ENCODE data around the gene TBC1D9.

DNA sequence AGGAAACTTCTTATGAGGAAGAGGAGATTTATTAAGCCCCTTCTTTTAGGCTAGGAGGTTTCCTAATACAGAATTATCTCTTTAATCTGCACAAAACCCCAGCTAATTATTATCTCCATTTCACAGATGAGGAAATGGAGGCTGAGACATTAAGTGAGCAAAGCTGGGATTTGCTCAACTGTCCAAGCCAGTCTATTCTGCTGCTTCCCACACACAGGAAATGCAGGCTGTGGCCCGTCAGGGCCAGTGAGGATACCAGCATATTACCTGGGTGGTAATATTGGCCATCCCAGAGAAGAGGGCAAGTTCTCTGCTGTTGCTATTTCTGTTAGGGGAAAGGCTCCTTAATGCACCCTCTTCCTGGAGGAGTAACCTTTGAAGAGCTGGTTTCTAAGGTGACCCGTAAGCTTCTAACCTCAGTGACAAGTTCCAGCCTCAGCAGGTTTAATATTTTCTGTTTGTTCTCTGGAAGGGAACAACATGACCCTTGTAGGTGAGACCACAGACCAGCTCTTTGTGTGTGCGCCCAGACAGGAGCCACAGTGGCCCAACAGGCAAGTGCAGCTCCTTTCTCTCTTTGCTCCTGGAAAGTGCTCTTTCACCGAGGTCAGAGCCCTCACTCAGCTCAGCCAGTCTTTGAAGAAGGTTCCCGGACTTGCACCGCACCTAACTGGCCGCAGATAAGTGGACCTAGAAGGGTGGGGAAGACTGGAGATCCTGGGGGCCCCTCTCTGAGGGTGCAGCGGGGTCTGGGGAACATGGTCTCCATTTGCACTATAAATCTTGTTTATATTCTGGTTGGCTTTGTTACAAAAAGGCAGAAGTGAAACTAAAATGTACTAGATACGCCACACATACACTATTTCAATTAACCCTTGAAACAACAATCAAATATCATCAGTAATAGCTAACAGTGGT is 35.5 kb downstream of the TBC1D9 start:
- TF ChIP-seq, protein P1, sequence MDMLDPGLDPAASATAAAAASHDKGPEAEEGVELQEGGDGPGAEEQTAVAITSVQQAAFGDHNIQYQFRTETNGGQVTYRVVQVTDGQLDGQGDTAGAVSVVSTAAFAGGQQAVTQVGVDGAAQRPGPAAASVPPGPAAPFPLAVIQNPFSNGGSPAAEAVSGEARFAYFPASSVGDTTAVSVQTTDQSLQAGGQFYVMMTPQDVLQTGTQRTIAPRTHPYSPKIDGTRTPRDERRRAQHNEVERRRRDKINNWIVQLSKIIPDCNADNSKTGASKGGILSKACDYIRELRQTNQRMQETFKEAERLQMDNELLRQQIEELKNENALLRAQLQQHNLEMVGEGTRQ (IDR thresholded peaks at IDR 0.05) = no peak
- TF ChIP-seq, protein P2, sequence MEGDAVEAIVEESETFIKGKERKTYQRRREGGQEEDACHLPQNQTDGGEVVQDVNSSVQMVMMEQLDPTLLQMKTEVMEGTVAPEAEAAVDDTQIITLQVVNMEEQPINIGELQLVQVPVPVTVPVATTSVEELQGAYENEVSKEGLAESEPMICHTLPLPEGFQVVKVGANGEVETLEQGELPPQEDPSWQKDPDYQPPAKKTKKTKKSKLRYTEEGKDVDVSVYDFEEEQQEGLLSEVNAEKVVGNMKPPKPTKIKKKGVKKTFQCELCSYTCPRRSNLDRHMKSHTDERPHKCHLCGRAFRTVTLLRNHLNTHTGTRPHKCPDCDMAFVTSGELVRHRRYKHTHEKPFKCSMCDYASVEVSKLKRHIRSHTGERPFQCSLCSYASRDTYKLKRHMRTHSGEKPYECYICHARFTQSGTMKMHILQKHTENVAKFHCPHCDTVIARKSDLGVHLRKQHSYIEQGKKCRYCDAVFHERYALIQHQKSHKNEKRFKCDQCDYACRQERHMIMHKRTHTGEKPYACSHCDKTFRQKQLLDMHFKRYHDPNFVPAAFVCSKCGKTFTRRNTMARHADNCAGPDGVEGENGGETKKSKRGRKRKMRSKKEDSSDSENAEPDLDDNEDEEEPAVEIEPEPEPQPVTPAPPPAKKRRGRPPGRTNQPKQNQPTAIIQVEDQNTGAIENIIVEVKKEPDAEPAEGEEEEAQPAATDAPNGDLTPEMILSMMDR (IDR thresholded peaks at IDR 0.05) = no peak
- TF ChIP-seq ZNF302 (CRISPR knock-in tag; IDR thresholded peaks at IDR 0.05) (no peak), POLR2AphosphoS2 (conservative IDR thresholded peaks at IDR 0.05; ENCODE audit: low read length) (no peak), EHMT2 (IDR thresholded peaks at IDR 0.05; ENCODE audit: low read depth) (no peak), MAFK (IDR thresholded peaks at IDR 0.05; ENCODE audit: partially characterized antibody) (no peak), FOSL2 (IDR thresholded peaks at IDR 0.05) (no peak), FOSL2 (CRISPR knock-in tag; IDR thresholded peaks at IDR 0.05) (no peak), RAD21 (conservative IDR thresholded peaks at IDR 0.05 in 1 of 2, IDR thresholded peaks at IDR 0.05 in 1 of 2) (no peak), POLR2A (IDR thresholded peaks at IDR 0.05; ENCODE audit: low read length) (no peak), SREBF2 (IDR thresholded peaks at IDR 0.05) (no peak), PHF8 (IDR thresholded peaks at IDR 0.05; ENCODE audit: borderline replicate concordance, low read depth) (no peak)
- TF ChIP-seq, protein P3, sequence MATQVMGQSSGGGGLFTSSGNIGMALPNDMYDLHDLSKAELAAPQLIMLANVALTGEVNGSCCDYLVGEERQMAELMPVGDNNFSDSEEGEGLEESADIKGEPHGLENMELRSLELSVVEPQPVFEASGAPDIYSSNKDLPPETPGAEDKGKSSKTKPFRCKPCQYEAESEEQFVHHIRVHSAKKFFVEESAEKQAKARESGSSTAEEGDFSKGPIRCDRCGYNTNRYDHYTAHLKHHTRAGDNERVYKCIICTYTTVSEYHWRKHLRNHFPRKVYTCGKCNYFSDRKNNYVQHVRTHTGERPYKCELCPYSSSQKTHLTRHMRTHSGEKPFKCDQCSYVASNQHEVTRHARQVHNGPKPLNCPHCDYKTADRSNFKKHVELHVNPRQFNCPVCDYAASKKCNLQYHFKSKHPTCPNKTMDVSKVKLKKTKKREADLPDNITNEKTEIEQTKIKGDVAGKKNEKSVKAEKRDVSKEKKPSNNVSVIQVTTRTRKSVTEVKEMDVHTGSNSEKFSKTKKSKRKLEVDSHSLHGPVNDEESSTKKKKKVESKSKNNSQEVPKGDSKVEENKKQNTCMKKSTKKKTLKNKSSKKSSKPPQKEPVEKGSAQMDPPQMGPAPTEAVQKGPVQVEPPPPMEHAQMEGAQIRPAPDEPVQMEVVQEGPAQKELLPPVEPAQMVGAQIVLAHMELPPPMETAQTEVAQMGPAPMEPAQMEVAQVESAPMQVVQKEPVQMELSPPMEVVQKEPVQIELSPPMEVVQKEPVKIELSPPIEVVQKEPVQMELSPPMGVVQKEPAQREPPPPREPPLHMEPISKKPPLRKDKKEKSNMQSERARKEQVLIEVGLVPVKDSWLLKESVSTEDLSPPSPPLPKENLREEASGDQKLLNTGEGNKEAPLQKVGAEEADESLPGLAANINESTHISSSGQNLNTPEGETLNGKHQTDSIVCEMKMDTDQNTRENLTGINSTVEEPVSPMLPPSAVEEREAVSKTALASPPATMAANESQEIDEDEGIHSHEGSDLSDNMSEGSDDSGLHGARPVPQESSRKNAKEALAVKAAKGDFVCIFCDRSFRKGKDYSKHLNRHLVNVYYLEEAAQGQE (IDR thresholded peaks at IDR 0.05) = no peak
- TF ChIP-seq, protein P4, sequence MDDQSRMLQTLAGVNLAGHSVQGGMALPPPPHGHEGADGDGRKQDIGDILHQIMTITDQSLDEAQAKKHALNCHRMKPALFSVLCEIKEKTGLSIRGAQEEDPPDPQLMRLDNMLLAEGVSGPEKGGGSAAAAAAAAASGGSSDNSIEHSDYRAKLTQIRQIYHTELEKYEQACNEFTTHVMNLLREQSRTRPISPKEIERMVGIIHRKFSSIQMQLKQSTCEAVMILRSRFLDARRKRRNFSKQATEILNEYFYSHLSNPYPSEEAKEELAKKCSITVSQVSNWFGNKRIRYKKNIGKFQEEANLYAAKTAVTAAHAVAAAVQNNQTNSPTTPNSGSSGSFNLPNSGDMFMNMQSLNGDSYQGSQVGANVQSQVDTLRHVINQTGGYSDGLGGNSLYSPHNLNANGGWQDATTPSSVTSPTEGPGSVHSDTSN (IDR thresholded peaks at IDR 0.05) = no peak
